ENCODE data around the gene UPF3A.
"Not testable (repeated sequence)": the region's sequence is repeated elsewhere in the genome, so short reads cannot be mapped to it uniquely, and the experiment has no call there.

UPF3A gene

GRCh38 chr13:114251639-114252440 is 29.6 kb upstream of the UPF3A start:
- H3K4me1 ChIP-seq (ENCODE audit: insufficient read depth, low read length); H3K9me3 ChIP-seq (ENCODE audit: low read length); H3K4me3 ChIP-seq (ENCODE audit: low read length); H3K27me3 ChIP-seq (ENCODE audit: insufficient read depth, low read length); H2AFZ ChIP-seq (ENCODE audit: low read depth, low read length): not testable (repeated sequence)
- H3K36me3 ChIP-seq (ENCODE audit: insufficient read depth, low read length), result peaks cover 88% of the 10 kb centered on the region

GRCh38 chr13:114256547-114256946 is 24.9 kb upstream of the UPF3A start:
- H3K4me1 ChIP-seq (ENCODE audit: insufficient read depth, low read length), result no peaks in the 10 kb centered on the region

GRCh38 chr13:114257014-114257413 is 24.4 kb upstream of the UPF3A start:
- no peaks in the 10 kb centered on the region for H3K27me3 ChIP-seq (ENCODE audit: insufficient read depth, low read length)

More at GRCh38 chr13:114256547-114256946, 24.9 kb upstream of the UPF3A start:
- H2AFZ ChIP-seq (ENCODE audit: low read depth, low read length), result no peak overlapping the region
- no peaks in the 10 kb centered on the region for H3K27me3 ChIP-seq (ENCODE audit: insufficient read depth, low read length)
- no peak overlapping the region for H3K4me3 ChIP-seq (ENCODE audit: low read length)
- no peaks in the 10 kb centered on the region for H3K9me3 ChIP-seq (ENCODE audit: low read length)
- peaks cover 89% of the 10 kb centered on the region for H3K36me3 ChIP-seq (ENCODE audit: insufficient read depth, low read length)

GRCh38 chr13:114258589-114258988 is 22.8 kb upstream of the UPF3A start:
- Histone ChIP-seq H2AFZ (ENCODE audit: low read depth, low read length) (no peak overlapping the region), H3K36me3 (ENCODE audit: insufficient read depth, low read length) (peaks cover 90% of the 10 kb centered on the region), H3K27me3 (ENCODE audit: insufficient read depth, low read length) (no peaks in the 10 kb centered on the region), H3K4me1 (ENCODE audit: insufficient read depth, low read length) (no peaks in the 10 kb centered on the region), H3K9me3 (ENCODE audit: low read length) (no peaks in the 10 kb centered on the region), H3K4me3 (ENCODE audit: low read length) (no peak overlapping the region)

More at GRCh38 chr13:114257014-114257413, 24.4 kb upstream of the UPF3A start:
- no peaks in the 10 kb centered on the region for H3K9me3 ChIP-seq (ENCODE audit: low read length)
- H2AFZ ChIP-seq (ENCODE audit: low read depth, low read length), result no peak overlapping the region
- no peak overlapping the region for H3K4me3 ChIP-seq (ENCODE audit: low read length)
- peaks cover 88% of the 10 kb centered on the region for H3K36me3 ChIP-seq (ENCODE audit: insufficient read depth, low read length)
- H3K4me1 ChIP-seq (ENCODE audit: insufficient read depth, low read length), result no peaks in the 10 kb centered on the region

GRCh38 chr13:114259374-114259773 is 22.0 kb upstream of the UPF3A start:
- no peak overlapping the region for H3K4me3 ChIP-seq (ENCODE audit: low read length)
- peaks cover 90% of the 10 kb centered on the region for H3K36me3 ChIP-seq (ENCODE audit: insufficient read depth, low read length)

GRCh38 chr13:114259974-114260373 is 21.4 kb upstream of the UPF3A start:
- Histone ChIP-seq H3K36me3 (ENCODE audit: insufficient read depth, low read length) (peaks cover 89% of the 10 kb centered on the region), H3K4me3 (ENCODE audit: low read length) (no peak overlapping the region), H3K27me3 (ENCODE audit: insufficient read depth, low read length) (no peaks in the 10 kb centered on the region), H2AFZ (ENCODE audit: low read depth, low read length) (no peak overlapping the region), H3K4me1 (ENCODE audit: insufficient read depth, low read length) (no peaks in the 10 kb centered on the region), H3K9me3 (ENCODE audit: low read length) (no peaks in the 10 kb centered on the region)

More at GRCh38 chr13:114259374-114259773, 22.0 kb upstream of the UPF3A start:
- no peaks in the 10 kb centered on the region for H3K9me3 ChIP-seq (ENCODE audit: low read length)
- H3K27me3 ChIP-seq (ENCODE audit: insufficient read depth, low read length), result no peaks in the 10 kb centered on the region
- no peaks in the 10 kb centered on the region for H3K4me1 ChIP-seq (ENCODE audit: insufficient read depth, low read length)
- H2AFZ ChIP-seq (ENCODE audit: low read depth, low read length), result no peak overlapping the region

- H3K36me3 ChIP-seq (ENCODE audit: insufficient read depth, low read length), result peaks cover 89% of the 10 kb centered on the region
- H2AFZ ChIP-seq (ENCODE audit: low read depth, low read length), result no peak overlapping the region
- H3K9me3 ChIP-seq (ENCODE audit: low read length), result no peaks in the 10 kb centered on the region
- H3K27me3 ChIP-seq (ENCODE audit: insufficient read depth, low read length), result no peaks in the 10 kb centered on the region
- H3K4me1 ChIP-seq (ENCODE audit: insufficient read depth, low read length), result no peaks in the 10 kb centered on the region
- H3K4me3 ChIP-seq (ENCODE audit: low read length), result no peak overlapping the region
These were observed 20.6 kb upstream of the UPF3A start for GRCh38 chr13:114260814-114261213.

- Histone ChIP-seq H3K4me1 (ENCODE audit: insufficient read depth, low read length) (no peaks in the 10 kb centered on the region), H3K27me3 (ENCODE audit: insufficient read depth, low read length) (no peaks in the 10 kb centered on the region), H3K4me3 (ENCODE audit: low read length) (no peak overlapping the region), H3K9me3 (ENCODE audit: low read length) (no peaks in the 10 kb centered on the region), H3K36me3 (ENCODE audit: insufficient read depth, low read length) (peaks cover 89% of the 10 kb centered on the region), H2AFZ (ENCODE audit: low read depth, low read length) (no peak overlapping the region)
These were observed 20.0 kb upstream of the UPF3A start for GRCh38 chr13:114261328-114261965.

GRCh38 chr13:114263578-114263977 is 17.8 kb upstream of the UPF3A start:
- no peak overlapping the region for H3K4me3 ChIP-seq (ENCODE audit: low read length)
- H3K36me3 ChIP-seq (ENCODE audit: insufficient read depth, low read length), result peaks cover 90% of the 10 kb centered on the region
- H3K4me1 ChIP-seq (ENCODE audit: insufficient read depth, low read length), result no peaks in the 10 kb centered on the region
- no peaks in the 10 kb centered on the region for H3K27me3 ChIP-seq (ENCODE audit: insufficient read depth, low read length)
- H3K9me3 ChIP-seq (ENCODE audit: low read length), result peaks cover 7% of the 10 kb centered on the region
- no peak overlapping the region for H2AFZ ChIP-seq (ENCODE audit: low read depth, low read length)

GRCh38 chr13:114264313-114264712 is 17.1 kb upstream of the UPF3A start:
- H3K4me1 ChIP-seq (ENCODE audit: insufficient read depth, low read length); H2AFZ ChIP-seq (ENCODE audit: low read depth, low read length); H3K27me3 ChIP-seq (ENCODE audit: insufficient read depth, low read length); H3K9me3 ChIP-seq (ENCODE audit: low read length); H3K4me3 ChIP-seq (ENCODE audit: low read length): not testable (repeated sequence)
- H3K36me3 ChIP-seq (ENCODE audit: insufficient read depth, low read length), result peaks cover 90% of the 10 kb centered on the region

- H3K4me1 ChIP-seq (ENCODE audit: insufficient read depth, low read length), result no peaks in the 10 kb centered on the region
- no peak overlapping the region for H3K4me3 ChIP-seq (ENCODE audit: low read length)
- peaks cover 87% of the 10 kb centered on the region for H3K36me3 ChIP-seq (ENCODE audit: insufficient read depth, low read length)
- H3K27me3 ChIP-seq (ENCODE audit: insufficient read depth, low read length), result no peaks in the 10 kb centered on the region
- H2AFZ ChIP-seq (ENCODE audit: low read depth, low read length), result no peak overlapping the region
- H3K9me3 ChIP-seq (ENCODE audit: low read length), result peaks cover 10% of the 10 kb centered on the region
These were observed 16.4 kb upstream of the UPF3A start for GRCh38 chr13:114264886-114265611.

GRCh38 chr13:114266241-114266640 is 15.2 kb upstream of the UPF3A start:
- peaks cover 83% of the 10 kb centered on the region for H3K36me3 ChIP-seq (ENCODE audit: insufficient read depth, low read length)
- H3K4me1 ChIP-seq (ENCODE audit: insufficient read depth, low read length), result no peaks in the 10 kb centered on the region

More at GRCh38 chr13:114266241-114266640, 15.2 kb upstream of the UPF3A start:
- no peak overlapping the region for H2AFZ ChIP-seq (ENCODE audit: low read depth, low read length)
- no peak overlapping the region for H3K4me3 ChIP-seq (ENCODE audit: low read length)
- peaks cover 10% of the 10 kb centered on the region for H3K9me3 ChIP-seq (ENCODE audit: low read length)
- no peaks in the 10 kb centered on the region for H3K27me3 ChIP-seq (ENCODE audit: insufficient read depth, low read length)
